ENCODE data around the gene DOP1A. TPM values are rescaled to one million over a fixed set of nuclear protein-coding genes. Genes with fewer than 3 reads are reported as not detected.
A peak's percentile ranks its signal among the peaks of the same experiment; 100 is the strongest.

The DOP1A gene
- total RNA-seq, 4 donors from 2014 or later: 30.6 to 43.5 (median 37.9) TPM

DNA sequence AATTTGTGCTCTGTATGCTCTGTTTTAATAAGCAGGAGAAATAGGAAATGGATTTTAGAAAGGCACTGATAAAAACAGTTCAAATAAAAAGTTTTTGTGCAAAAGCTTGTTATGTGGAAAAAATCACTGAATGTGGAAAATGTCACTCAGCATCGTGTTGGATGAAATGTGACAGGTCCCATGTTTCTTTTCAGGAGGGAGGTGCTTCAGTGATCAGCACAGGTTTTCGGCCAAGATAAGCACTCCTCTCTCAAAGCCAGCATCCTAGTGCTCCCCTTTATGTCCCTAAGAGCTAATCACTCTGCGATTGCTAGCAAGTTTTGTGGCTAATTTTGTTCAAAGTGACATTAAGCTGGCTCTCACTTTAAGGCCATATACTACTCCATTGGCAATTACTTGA is 13.8 kb upstream of the DOP1A start:
- TF ChIP-seq, protein P1, sequence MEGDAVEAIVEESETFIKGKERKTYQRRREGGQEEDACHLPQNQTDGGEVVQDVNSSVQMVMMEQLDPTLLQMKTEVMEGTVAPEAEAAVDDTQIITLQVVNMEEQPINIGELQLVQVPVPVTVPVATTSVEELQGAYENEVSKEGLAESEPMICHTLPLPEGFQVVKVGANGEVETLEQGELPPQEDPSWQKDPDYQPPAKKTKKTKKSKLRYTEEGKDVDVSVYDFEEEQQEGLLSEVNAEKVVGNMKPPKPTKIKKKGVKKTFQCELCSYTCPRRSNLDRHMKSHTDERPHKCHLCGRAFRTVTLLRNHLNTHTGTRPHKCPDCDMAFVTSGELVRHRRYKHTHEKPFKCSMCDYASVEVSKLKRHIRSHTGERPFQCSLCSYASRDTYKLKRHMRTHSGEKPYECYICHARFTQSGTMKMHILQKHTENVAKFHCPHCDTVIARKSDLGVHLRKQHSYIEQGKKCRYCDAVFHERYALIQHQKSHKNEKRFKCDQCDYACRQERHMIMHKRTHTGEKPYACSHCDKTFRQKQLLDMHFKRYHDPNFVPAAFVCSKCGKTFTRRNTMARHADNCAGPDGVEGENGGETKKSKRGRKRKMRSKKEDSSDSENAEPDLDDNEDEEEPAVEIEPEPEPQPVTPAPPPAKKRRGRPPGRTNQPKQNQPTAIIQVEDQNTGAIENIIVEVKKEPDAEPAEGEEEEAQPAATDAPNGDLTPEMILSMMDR (IDR thresholded peaks at IDR 0.05): no peak
- no peak for TF ChIP-seq EP300 (IDR thresholded peaks at IDR 0.05)
- TF ChIP-seq POLR2A (IDR thresholded peaks at IDR 0.05): no peak
- H3K4me1 ChIP-seq: peaks cover 0 to 8% (median 0%) of the 10 kb centered on the region in 4 donors
- H3K4me3 ChIP-seq: no peak overlapping the region
- no peak for DNase-seq (ENCODE audit: low spot score in 2 of 2)
- H3K36me3 ChIP-seq: peaks cover 0 to 23% (median 0%) of the 10 kb centered on the region in 3 donors
- WGBS, 2 donors: 80 to 87% methylated on average over 3 of the region's 3 CpGs
- no peak overlapping the region for H3K27ac ChIP-seq
- H3K9me3 ChIP-seq: no peaks in the 10 kb centered on the region
- H3K27me3 ChIP-seq: no peaks in the 10 kb centered on the region

- Histone ChIP-seq H3K27me3 (no peaks in the 10 kb centered on the region), H3K36me3 (peaks cover 0 to 23% (median 0%) of the 10 kb centered on the region in 3 donors), H3K4me1 (peaks cover 0 to 8% (median 0%) of the 10 kb centered on the region in 4 donors), H3K4me3 (no peak overlapping the region), H3K9me3 (no peaks in the 10 kb centered on the region), H3K27ac (no peak overlapping the region)
- 8 to 12% methylated on average over 6 of the region's 6 CpGs for WGBS, 2 donors
- DNase-seq (ENCODE audit: low spot score in 2 of 2): peak in 1 of 2 donors; percentile 38
- TF ChIP-seq EP300 (IDR thresholded peaks at IDR 0.05): no peak
- no peak for TF ChIP-seq POLR2A (IDR thresholded peaks at IDR 0.05)
- TF ChIP-seq, protein P1 (IDR thresholded peaks at IDR 0.05): peak; percentile 69 to 81 (median 77)
Observed at GRCh38 chr6:83055366-83055964, 12.0 kb upstream of the DOP1A start.

DNA sequence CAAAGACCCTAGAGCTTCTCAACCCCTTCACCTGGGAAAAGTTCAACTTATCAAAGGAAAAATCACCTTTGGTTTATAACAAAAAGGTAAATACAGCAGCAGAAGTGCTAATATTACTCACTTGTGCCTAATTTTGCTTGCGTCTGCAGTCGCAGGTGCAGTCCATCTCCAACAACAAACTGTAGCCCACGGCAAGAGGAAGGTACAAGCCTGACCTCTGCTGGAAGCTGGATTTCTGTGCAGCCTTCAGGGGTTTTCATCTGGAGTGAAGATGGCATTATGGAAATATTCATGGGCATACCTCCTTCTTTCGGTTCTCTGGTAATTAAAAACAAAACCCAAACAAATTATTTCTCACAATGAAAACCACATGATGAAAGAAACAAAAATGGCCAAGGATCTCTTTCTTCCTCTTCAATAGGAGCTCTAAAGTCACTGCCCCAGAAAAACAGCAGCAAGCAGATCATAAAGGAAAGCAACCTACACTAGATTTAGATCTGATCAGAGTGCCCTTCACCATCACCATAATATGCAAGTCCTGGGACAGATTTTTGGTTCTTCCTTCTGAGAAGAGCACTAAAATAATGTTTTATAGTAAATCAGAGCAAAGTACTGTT is 9.7 kb upstream of the DOP1A start:
- no peak for TF ChIP-seq EP300 (IDR thresholded peaks at IDR 0.05)
- TF ChIP-seq POLR2A (IDR thresholded peaks at IDR 0.05): no peak
- TF ChIP-seq, protein P1 (IDR thresholded peaks at IDR 0.05): peak; percentile 22 to 56 (median 40)
- Histone ChIP-seq H3K4me1 (peaks cover 0 to 8% (median 0%) of the 10 kb centered on the region in 4 donors), H3K4me3 (no peak overlapping the region), H3K9me3 (no peaks in the 10 kb centered on the region), H3K27ac (no peak overlapping the region), H3K27me3 (no peaks in the 10 kb centered on the region), H3K36me3 (peaks cover 0 to 15% (median 0%) of the 10 kb centered on the region in 3 donors)
- DNase-seq (ENCODE audit: low spot score in 2 of 2): peak in 1 of 2 donors; percentile 18
- WGBS, 2 donors: 24 to 29% methylated on average over 4 of the region's 4 CpGs

DNA sequence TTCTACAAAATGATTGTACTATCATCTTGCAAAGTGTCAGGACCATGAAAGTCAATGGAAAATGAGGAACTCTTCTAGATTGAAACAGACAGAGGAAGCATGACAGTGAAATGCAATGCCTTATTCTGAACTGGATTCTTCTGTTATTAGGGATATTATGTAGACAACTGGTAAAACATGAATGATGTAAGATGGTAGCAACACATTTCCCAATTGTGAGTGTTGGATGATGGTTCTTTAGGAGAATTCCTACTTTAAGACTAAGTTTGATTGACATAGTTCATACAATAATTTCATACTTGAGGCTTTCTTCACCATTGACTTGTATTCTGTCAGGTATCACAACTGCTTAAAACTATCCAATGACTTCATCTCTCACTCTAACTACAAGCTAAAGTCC is 6.3 kb upstream of the DOP1A start:
- Histone ChIP-seq H3K36me3 (peaks cover 0 to 12% (median 0%) of the 10 kb centered on the region in 3 donors), H3K4me3 (no peak overlapping the region), H3K27me3 (no peaks in the 10 kb centered on the region), H3K9me3 (no peaks in the 10 kb centered on the region), H3K27ac (no peak overlapping the region), H3K4me1 (peaks cover 0 to 20% (median 0%) of the 10 kb centered on the region in 4 donors)
- DNase-seq (ENCODE audit: low spot score in 2 of 2): no peak
- TF ChIP-seq, protein P1 (IDR thresholded peaks at IDR 0.05): no peak
- TF ChIP-seq EP300 (IDR thresholded peaks at IDR 0.05): no peak

- H3K9me3 ChIP-seq: no peaks in the 10 kb centered on the region
- H3K4me1 ChIP-seq: peaks cover 0 to 23% (median 0%) of the 10 kb centered on the region in 4 donors
- no peak for DNase-seq (ENCODE audit: low spot score in 2 of 2)
- no peaks in the 10 kb centered on the region for H3K27me3 ChIP-seq
- no peak overlapping the region for H3K4me3 ChIP-seq
- H3K36me3 ChIP-seq: peaks cover 0 to 4% (median 0%) of the 10 kb centered on the region in 3 donors
- WGBS, 2 donors: 92 to 96% methylated on average over 1 of the region's 1 CpG
- H3K27ac ChIP-seq: no peak overlapping the region
- TF ChIP-seq, protein P1 (IDR thresholded peaks at IDR 0.05): no peak
- TF ChIP-seq POLR2A (IDR thresholded peaks at IDR 0.05) (no peak), EP300 (IDR thresholded peaks at IDR 0.05) (no peak)
Observed at GRCh38 chr6:83062225-83062624, 5.2 kb upstream of the DOP1A start.

All from tibial nerve (tissue), 4 donors.